ENCODE results near the gene PTP4A1.

The PTP4A1 gene

DNA sequence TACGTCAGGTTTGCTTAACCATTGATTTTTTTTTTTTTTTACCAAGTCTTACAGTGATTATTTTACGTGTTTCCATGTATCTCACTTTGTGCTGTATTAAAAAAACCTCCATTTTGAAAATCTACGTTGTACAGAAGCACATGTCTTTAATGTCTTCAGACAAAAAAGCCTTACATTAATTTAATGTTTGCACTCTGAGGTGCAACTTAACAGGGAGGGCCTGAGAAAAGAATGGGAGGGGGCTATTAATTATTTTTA lies 8.4 kb downstream of the PTP4A1 start:
- Histone ChIP-seq H3K4me3 (ENCODE audit: low read length) (no peak overlapping the region), H3K27ac (ENCODE audit: low read depth, low read length) (no peak overlapping the region), H4K20me1 (ENCODE audit: control insufficient read depth, insufficient read depth, low read depth, low read length) (peaks cover 4% of the 10 kb centered on the region; the same call in 1 of the 2 replicates), H3K27me3 (ENCODE audit: control insufficient read depth, low read length) (no peaks in the 10 kb centered on the region), H3K9me3 (ENCODE audit: control insufficient read depth, insufficient read depth, low read length) (no peaks in the 10 kb centered on the region), H3K4me2 (ENCODE audit: low read length) (no peak overlapping the region), H3K79me2 (ENCODE audit: control insufficient read depth, low read length) (peaks cover 21% of the 10 kb centered on the region), H3K4me1 (ENCODE audit: control insufficient read depth, low read length) (no peaks in the 10 kb centered on the region), H3F3A (ENCODE audit: control insufficient read depth, insufficient read depth) (peaks cover 32% of the 10 kb centered on the region), H3K36me3 (ENCODE audit: control insufficient read depth, low read length) (peaks cover 70% of the 10 kb centered on the region), H3K9me2 (replicated peaks; ENCODE audit: control insufficient read depth, low read length) (no peaks in the 10 kb centered on the region)
- TF ChIP-seq, protein P1, sequence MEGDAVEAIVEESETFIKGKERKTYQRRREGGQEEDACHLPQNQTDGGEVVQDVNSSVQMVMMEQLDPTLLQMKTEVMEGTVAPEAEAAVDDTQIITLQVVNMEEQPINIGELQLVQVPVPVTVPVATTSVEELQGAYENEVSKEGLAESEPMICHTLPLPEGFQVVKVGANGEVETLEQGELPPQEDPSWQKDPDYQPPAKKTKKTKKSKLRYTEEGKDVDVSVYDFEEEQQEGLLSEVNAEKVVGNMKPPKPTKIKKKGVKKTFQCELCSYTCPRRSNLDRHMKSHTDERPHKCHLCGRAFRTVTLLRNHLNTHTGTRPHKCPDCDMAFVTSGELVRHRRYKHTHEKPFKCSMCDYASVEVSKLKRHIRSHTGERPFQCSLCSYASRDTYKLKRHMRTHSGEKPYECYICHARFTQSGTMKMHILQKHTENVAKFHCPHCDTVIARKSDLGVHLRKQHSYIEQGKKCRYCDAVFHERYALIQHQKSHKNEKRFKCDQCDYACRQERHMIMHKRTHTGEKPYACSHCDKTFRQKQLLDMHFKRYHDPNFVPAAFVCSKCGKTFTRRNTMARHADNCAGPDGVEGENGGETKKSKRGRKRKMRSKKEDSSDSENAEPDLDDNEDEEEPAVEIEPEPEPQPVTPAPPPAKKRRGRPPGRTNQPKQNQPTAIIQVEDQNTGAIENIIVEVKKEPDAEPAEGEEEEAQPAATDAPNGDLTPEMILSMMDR (IDR thresholded peaks at IDR 0.05; ENCODE audit: low read depth, low read length, poor library complexity, severe bottlenecking) = no peak
- no peak for TF ChIP-seq EZH2phosphoT487 (IDR thresholded peaks at IDR 0.05; ENCODE audit: borderline replicate concordance, low read length)

DNA sequence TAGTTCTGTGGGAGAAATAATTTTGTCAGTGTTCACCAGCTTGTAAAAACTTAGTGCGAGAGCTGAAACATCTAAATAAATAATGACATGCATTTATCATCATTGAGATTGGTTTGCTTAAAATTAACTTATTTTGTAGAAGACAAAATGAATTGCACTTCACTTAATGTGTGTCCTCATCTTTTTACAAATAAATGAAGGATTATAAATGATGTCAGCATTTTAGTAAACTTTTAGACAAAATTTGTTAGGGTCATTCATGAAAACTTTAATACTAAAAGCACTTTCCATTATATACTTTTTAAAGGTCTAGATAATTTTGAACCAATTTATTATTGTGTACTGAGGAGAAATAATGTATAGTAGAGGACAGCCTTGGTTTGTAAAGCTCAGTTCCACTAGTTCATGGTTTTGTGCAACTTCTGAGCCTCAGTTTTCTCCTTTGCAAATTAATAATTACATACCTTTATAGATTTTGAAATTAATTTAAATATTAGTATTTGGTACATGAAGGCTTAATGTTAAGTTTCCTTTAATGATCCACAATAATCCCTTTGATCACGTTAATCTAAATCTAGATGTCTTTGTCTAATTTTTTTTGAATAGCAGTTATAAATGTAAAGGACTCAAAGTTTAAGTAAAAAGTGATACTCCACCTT lies 9.2 kb downstream of the PTP4A1 start:
- Histone ChIP-seq H3K4me1 (ENCODE audit: control insufficient read depth, low read length) (peaks cover 3% of the 10 kb centered on the region; the same call in 1 of the 2 replicates), H3K79me2 (ENCODE audit: control insufficient read depth, low read length) (peaks cover 13% of the 10 kb centered on the region), H3K9me3 (ENCODE audit: control insufficient read depth, insufficient read depth, low read length) (no peaks in the 10 kb centered on the region), H4K20me1 (ENCODE audit: control insufficient read depth, insufficient read depth, low read depth, low read length) (no peaks in the 10 kb centered on the region), H3K27me3 (ENCODE audit: control insufficient read depth, low read length) (no peaks in the 10 kb centered on the region), H3K4me3 (ENCODE audit: low read length) (no peak overlapping the region), H3K27ac (ENCODE audit: low read depth, low read length) (no peak overlapping the region), H3K4me2 (ENCODE audit: low read length) (no peak overlapping the region), H3K36me3 (ENCODE audit: control insufficient read depth, low read length) (peaks cover 63% of the 10 kb centered on the region), H3F3A (ENCODE audit: control insufficient read depth, insufficient read depth) (peaks cover 35% of the 10 kb centered on the region), H3K9me2 (replicated peaks; ENCODE audit: control insufficient read depth, low read length) (no peaks in the 10 kb centered on the region)
- TF ChIP-seq EZH2phosphoT487 (IDR thresholded peaks at IDR 0.05; ENCODE audit: borderline replicate concordance, low read length) = no peak
- TF ChIP-seq, protein P1 (IDR thresholded peaks at IDR 0.05; ENCODE audit: low read depth, low read length, poor library complexity, severe bottlenecking) = no peak

DNA sequence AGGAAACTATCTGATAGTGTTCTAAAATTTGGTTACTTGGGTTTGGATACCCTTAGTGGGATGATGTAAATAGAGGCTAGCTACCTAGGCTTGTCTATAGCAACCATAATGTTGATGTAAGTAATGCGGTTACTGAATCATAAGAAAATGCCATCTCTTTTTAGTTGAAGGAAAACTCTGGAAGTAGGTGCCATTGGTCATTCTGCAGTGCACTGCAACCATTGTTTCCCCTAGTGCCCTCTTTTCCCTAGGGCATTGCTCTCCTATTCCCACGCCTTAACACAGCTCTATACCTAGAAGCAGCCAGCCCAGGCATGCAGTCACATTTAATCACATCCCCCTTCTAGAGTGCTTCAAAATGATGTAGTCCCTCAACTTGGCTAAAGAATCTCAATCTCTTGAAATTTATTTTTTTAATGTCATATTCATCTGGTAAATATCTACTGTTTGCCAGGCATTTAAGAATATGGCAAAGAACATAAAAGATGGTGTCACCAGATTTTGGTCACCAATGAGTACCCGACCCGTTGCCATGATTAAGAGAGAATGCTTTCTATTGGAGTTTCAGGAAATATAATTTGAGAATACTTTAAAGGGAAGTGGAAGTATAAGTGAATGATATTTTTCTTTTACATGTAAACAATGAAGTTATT lies 10.4 kb downstream of the PTP4A1 start:
- Histone ChIP-seq H3K27ac (ENCODE audit: low read depth, low read length) (no peak overlapping the region), H3K9me3 (ENCODE audit: control insufficient read depth, insufficient read depth, low read length) (no peaks in the 10 kb centered on the region), H3K4me2 (ENCODE audit: low read length) (no peak overlapping the region), H3F3A (ENCODE audit: control insufficient read depth, insufficient read depth) (peaks cover 35% of the 10 kb centered on the region), H3K79me2 (ENCODE audit: control insufficient read depth, low read length) (peaks cover 2% of the 10 kb centered on the region; the same call in 1 of the 2 replicates), H4K20me1 (ENCODE audit: control insufficient read depth, insufficient read depth, low read depth, low read length) (no peaks in the 10 kb centered on the region), H3K27me3 (ENCODE audit: control insufficient read depth, low read length) (no peaks in the 10 kb centered on the region), H3K9me2 (replicated peaks; ENCODE audit: control insufficient read depth, low read length) (no peaks in the 10 kb centered on the region), H3K36me3 (ENCODE audit: control insufficient read depth, low read length) (peaks cover 52% of the 10 kb centered on the region), H3K4me3 (ENCODE audit: low read length) (no peak overlapping the region), H3K4me1 (ENCODE audit: control insufficient read depth, low read length) (peaks cover 6% of the 10 kb centered on the region)
- TF ChIP-seq EZH2phosphoT487 (IDR thresholded peaks at IDR 0.05; ENCODE audit: borderline replicate concordance, low read length) = no peak
- TF ChIP-seq, protein P1 (IDR thresholded peaks at IDR 0.05; ENCODE audit: low read depth, low read length, poor library complexity, severe bottlenecking) = no peak
